Fibroblast of mammary gland (primary cell): Measurements from ENCODE around the gene KATNB1.

Experiments
- DNase-seq: peaks from one replicate; pipeline ENCODE4 v3.0.0-alpha.2; 2010; ENCODE audit warnings: low read depth
- H3K4me3 ChIP-seq: 2 replicates; pipeline ENCODE4 v1.5.1; 2011; ENCODE audit warnings: low read depth, mild to moderate bottlenecking, low read length, moderate library complexity; ENCODE audit not compliant: control insufficient read depth
- CTCF ChIP-seq: conservative IDR thresholded peaks from 2 replicates; pipeline ENCODE4 v1.5.1; 2011; ENCODE audit warnings: low read depth, low read length, inconsistent platforms; ENCODE audit not compliant: control insufficient read depth, insufficient read depth

Gene KATNB1

DNA sequence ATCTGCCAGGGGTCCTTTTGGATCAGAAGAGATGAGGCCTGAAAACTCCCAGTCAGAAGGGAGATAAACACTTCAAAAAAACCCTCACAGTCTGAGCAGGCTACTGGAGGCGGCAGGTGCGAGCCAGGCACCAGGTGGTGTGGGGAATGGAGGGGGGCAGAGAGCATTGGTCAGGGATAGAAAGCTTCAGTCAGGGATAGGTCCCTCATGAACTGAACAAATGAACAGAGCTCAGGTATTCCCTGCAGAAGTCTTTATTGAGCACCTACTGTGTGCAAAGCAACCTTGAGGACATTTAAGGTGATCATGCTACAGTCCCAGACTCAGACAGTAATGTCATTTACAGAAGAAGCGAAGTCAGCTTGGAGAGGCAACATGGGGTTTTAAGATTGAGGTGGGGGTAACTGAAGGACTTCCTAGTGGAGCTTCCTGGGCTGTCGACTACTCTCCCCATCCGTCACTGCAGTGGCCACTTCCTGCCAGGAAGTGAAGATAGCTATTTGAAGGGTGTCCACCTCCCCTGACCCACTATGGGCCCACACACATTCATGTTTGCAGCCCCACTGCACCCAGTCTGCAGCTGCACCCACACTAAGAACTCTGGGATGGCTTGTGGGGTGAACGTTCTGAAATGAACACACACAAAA lies 63.5 kb downstream of the KATNB1 start:
- TF ChIP-seq CTCF: no peak
- H3K4me3 ChIP-seq: no peak overlapping the region
- DNase-seq: no peak

DNA sequence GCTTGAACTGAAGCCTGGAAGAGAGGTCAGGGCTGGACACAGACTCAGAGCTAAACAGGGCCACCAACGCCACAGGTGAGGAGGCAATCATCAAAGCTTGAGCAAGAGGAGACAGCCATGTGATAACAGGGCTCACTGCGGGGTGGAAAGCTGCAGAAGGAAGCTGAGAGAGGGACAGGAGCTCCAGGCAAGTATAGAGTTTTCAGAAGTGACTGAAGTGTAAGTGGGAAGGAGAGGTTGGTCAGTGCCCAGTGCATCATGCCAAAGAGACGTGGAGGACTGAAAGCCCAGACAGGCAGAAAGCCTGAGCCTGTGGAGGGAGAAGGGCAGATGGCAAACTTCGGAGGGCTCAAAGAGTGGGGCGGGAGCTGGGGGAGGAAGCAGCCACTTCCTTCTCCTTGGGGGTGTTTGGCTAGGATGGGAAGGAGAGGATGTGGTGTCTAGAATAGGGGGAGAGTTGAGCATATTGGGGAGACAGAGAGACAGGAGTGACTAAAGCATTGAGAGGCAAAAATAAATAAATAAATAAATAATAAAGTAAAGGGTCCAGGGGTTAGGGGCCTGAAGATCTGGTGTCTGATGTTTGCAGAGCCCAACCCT lies 64.1 kb downstream of the KATNB1 start:
- no peak for DNase-seq
- TF ChIP-seq CTCF: no peak
- H3K4me3 ChIP-seq: no peak overlapping the region

- no peak for TF ChIP-seq CTCF
- no peak for DNase-seq
- H3K4me3 ChIP-seq: no peak overlapping the region
These were observed 64.9 kb downstream of the KATNB1 start for GRCh38 chr16:57800200-57801097.

DNA sequence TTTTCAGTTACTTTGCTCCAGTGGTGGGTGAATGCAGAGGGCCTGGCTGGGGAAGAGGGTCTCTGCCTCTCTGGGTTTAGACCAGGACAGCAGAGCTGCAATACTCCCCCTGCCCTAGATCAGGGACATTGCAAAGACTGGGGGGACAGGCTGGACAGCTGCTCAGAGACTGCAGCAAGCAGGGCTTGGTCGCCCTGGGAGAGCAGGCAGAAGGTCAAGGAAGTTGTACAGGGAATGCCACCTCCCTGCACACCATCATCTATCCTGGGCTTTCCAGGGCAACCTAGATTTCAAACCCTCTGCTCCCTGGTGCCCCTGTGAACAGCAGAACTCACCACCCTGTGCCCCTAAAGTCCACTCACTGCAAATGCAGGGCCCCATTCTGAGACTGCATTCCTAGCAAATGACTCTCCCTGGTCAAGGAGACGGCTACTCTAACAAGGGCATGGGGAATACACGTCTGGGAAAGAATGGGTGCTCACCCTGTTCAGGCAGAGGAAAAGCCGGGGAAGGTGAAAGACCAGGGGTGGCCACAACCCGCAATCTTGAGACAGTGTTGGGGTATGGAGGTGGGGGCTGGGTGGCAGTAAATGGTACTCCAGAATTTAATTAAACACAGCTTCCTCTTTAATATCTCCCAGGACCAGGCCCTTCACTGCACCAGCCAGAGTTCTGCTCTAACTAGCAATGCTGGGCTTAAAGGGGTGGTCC lies 65.7 kb downstream of the KATNB1 start:
- H3K4me3 ChIP-seq: peak overlapping the region; percentile 67
- DNase-seq: peak; percentile 55
- TF ChIP-seq CTCF: no peak

DNA sequence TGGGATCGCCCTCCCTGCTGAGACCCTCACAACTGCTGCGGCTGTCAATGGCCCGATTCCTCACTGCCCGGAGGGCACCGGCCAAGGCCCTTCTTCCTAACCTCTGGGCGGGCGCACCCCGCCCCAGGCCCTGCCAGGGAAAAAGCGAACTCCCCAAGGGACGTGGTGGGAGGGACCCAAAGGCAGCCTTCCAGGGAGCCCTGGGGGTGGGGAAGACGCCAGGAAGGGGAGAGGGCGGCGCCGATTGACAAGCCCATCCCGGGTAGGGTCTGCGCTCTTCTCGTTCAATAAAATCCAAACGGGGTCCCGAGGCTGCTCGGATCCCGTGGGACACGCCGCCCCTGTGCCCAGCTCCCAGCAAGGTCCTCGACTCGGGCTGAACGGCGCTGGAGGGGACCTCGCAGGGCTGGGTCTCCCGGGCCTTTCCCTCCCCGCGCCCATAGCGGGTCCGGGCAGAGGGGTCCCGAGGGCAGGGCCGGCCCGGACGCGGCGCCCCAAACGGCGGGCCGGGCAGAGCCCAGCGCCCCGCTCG lies 66.3 kb downstream of the KATNB1 start:
- H3K4me3 ChIP-seq: peak overlapping the region; percentile 67
- no peak for TF ChIP-seq CTCF
- DNase-seq: no peak
